ENCODE results near the gene SLC10A1.
"Not testable (repeated sequence)": the region's sequence is repeated elsewhere in the genome, so short reads cannot be mapped to it uniquely, and the experiment has no call there.

Gene SLC10A1

DNA sequence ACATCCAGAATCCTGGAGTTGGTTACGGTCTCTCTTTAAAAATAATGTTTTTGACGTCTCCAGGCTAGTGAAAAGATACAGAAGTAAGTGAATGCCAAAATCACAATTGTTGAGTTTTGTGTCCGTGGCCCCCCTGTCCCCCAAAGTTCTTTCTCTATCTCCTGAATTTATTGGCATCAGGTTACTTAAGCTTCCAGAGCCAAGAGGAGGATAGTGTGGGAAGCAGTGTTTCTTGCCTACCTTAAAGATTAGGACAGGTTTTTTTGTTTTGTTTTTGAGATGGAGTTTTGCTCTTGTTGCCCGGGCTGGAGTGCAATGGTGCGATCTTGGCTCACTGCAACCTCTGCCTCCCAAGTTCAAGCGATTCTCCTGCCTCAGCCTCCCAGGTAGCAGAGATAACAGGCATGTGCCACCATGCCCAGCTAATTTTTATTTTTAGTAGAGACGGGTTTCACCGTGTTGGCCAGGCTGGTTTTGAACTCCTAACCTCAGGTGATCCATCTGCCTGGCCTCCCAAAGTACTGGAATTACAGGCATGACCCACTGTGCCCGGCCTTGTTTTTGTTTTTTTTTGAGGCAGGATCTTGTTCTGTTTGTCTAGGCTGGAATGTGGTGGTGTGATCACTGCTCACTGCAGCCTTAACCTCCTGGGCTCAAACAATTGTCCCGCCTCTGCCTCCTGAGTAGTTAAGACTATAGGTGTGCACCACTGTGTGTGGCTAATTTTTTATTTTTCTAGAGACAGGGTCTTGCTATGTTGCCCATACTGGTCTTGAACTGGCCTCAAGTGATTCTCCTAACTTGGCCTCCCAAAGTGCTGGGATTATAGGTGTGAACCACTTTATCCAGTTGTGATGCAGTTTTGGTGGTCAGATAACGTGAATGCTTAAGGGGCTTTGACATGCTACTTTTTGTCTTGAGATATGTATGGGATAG is 24.7 kb downstream of the SLC10A1 start:
- H3K27ac ChIP-seq: no peak overlapping the region
- DNase-seq (ENCODE audit: low read depth, low spot score): no peak

DNA sequence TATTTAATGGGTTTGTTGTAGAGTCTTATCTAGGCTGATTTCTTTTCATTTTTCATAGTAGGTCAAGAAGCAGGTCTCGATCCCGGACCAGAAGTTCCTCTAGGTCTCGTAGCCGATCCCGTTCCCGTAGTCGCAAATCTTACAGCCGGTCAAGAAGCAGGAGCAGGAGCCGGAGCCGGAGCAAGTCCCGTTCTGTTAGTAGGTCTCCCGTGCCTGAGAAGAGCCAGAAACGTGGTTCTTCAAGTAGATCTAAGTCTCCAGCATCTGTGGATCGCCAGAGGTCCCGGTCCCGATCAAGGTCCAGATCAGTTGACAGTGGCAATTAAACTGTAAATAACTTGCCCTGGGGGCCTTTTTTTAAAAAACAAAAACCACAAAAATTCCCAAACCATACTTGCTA is 25.9 kb downstream of the SLC10A1 start:
- no peak for DNase-seq (ENCODE audit: low read depth, low spot score)
- no peak overlapping the region for H3K27ac ChIP-seq

DNA sequence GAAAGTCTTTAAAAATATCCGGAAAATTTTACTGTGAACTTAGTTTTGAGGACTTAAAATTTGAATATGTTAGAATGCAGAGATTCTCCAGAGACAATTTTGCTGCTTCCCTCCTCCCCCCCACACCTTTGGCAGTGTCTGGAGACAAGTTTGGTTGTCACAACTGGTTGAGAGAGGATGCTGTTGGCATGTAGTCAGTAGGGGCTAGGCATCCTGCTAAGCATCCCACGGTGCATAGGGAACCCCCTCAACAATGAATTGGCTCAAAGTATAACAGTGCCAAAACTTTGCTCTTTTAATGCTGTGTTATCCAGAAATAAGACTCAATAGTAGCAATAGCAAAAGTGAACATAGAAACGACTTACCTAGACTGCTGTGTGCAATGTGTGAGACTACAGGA is 26.5 kb downstream of the SLC10A1 start:
- no peak overlapping the region for H3K27ac ChIP-seq
- DNase-seq (ENCODE audit: low read depth, low spot score): no peak

DNA sequence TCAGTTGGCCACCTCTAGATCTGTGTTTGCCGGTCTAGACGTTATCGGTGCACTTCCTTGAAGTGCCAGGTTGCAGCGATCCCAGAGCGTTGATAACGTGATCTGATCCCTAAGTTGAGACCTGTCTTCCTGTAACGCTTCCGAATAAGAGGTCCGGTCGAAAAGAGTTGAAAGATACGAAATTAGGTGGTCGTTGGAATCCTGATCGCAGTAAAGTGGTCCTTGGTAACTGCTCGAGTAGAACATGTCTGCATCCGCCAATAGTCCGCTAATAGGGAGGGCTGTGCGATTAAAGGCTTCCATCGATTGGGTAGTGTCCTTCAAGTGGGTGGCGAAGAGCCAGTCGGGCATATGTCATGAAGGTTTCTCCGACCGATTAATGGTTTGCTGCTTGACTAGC is 27.4 kb downstream of the SLC10A1 start:
- H3K27ac ChIP-seq: no peak overlapping the region
- DNase-seq (ENCODE audit: low read depth, low spot score): no peak

DNA sequence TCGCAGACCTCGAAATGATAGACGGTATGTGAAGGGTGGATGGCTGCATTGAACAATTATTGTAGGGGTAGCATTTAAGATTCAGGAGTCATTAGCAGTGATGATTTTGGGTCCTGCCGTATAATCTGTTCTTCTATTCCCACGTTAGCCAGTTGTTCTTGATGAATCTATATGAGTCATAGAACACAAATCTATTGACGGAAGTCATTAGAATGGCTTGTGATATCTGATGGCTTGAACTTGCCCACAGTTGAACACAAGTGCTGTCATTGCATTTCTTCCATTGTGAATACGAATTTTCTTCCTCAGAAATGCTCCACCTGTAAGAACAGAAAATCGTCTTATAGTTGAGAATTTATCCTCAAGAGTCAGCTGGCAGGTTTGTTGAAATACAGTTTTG is 28.2 kb downstream of the SLC10A1 start:
- DNase-seq (ENCODE audit: low read depth, low spot score): no peak
- H3K27ac ChIP-seq: peak overlapping the region; percentile 97

DNA sequence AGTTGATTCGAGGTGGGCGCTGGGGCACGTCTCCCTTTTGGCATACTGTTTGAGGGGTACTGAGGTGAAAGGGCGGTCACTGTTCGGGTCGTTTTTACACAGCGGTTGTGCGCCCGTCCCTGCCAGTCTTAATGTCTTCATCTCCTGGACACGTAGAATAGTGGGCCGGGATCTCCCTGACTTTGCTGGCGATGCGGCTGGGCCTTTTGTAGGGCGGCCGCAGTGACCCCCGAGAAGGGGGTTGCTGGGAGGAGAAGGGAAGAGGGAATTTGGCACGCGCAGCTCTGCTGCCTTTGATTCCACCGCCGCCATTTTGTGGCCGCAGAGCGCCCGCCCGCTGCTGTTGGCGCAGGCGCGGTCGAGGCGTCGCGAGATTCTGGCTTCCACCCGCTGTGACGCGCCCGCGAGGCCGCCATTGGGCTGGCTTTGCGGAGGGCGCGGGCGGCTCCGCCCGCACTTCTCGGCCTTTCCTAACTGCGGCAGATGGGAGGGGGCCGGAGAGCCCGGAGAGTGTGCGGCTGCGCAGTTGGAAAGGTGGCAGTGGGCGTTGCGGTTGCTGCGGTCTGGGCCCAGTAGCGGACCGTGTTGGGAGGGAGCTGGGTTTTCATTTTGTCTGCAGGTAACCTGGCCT is 29.6 kb downstream of the SLC10A1 start:
- DNase-seq (ENCODE audit: low read depth, low spot score): peak; percentile 64
- H3K27ac ChIP-seq: peak overlapping the region; percentile 97

DNA sequence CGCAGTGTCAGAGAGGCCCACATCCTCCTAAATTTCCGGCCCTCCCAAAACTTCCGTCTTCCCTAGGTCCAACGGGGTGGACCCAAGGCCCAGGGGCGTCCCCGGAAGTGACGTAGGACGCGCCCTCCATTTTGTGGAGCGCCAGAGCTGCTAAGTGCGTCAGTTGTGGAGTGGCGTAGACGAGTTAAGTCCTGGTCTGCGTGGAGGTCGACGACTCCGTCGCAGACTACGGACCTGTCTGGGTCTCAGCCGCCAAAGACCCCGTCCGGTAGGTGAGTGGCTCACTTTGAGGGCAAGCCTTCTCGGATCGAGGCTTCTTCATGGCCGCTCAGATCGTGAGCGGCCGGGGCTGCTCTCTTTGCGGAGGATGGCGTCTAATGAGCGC is 30.1 kb downstream of the SLC10A1 start, which contains the start of gene SRSF5:
TSS of gene SRSF5 (plus strand) at position 159 of the 385 bp plus-strand sequence. CDS start 1,015 bp downstream, outside the sequence.
- H3K27ac ChIP-seq: peak within 1 kb of the TSS; percentile 97
- DNase-seq (ENCODE audit: low read depth, low spot score): peak; percentile 88

DNA sequence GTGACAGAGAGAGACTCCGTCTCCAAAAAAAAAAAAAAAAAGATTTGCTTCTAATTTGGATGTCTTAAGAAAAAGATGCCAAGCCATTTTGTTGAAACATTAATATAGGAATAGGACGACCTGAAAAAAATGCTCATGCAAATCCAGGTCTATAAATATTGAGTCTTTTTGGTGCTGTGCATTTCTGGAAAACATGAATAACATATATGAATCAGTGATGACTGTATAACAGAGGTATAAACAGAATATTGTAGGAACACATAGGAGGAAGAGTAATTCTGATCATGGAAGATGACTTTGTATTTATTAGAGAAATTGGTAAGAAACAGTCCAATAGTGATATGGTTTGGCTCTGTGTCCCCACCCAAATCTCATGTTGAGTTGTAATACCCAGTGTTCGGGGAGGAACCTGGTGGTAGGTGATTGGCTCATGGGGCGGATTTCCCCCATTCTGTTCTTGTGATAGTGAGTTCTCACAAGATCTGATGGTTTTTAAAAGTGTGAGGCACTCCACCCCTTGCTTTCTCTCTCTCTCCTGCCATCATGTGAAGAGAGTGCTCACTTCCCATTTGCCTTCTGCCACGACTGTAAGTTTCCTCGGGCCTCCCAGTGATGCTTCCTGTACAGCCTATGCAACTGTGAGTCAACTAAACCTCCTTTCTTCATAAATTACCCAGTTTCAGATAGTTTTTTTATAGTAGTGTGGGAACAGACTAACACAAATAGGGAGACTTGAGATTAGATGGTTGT is 33.1 kb downstream of the SLC10A1 start:
- H3K27ac ChIP-seq: peak overlapping the region; percentile 3
- DNase-seq (ENCODE audit: low read depth, low spot score): no peak

DNA sequence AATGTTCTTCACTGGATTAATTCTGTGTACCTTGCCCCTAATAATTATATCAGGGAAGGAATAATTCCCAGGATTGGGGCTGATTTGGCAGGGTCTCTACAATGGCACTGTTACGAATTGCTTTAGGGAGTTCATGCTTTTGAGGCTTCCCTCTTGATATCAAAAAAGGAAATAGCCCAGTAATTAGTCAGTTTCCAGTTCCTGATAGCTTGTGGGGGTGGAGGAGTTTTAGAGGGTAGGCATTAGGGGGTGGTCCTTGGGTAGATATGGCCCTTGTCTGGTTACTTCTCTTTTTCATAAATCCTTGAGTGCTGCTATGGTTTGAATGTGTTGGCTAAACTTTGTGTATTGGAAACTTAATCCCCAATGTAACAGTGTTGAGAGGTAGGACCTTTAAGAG is 36.2 kb downstream of the SLC10A1 start:
- no peak overlapping the region for H3K27ac ChIP-seq
- no peak for DNase-seq (ENCODE audit: low read depth, low spot score)

DNA sequence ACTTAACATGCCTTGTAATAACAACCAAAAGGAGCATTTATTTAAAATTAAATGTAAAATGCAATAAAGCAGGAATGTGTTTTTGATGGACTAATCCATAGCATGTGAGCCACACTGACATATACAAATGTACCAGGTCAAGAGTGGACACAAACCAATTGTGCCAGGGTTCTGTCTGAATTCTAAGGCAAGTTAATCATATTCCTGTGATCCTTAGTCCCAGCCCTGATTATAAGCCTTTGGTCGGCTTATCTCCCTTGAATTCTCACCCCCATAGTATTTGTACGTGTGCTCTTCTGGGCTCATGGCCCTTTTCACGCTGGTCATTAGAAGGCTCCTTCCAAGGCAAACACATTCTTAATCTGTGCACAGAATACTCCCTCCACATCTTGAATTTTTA is 40.7 kb downstream of the SLC10A1 start:
- H3K27ac ChIP-seq: no peak overlapping the region
- no peak for DNase-seq (ENCODE audit: low read depth, low spot score)

DNA sequence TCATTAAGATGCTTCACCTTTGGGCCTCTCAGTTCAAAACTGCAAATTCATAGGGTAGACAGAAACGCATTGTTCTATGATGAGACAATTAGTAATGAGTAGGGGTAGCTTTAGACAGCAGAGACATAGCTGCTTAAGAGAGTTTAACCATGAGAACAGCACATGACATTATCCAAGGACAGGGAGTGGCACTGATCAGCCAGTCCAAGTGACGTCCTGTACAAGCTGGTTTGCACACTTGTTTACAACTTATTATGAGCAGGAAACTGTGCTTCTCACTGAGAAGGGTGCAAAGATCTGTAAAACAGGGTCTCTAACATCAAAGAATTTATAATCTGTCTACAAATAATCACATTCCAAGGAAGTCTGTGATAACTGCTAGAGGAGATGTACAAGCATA is 41.3 kb downstream of the SLC10A1 start:
- no peak for DNase-seq (ENCODE audit: low read depth, low spot score)
- H3K27ac ChIP-seq: peak overlapping the region; percentile 33

DNA sequence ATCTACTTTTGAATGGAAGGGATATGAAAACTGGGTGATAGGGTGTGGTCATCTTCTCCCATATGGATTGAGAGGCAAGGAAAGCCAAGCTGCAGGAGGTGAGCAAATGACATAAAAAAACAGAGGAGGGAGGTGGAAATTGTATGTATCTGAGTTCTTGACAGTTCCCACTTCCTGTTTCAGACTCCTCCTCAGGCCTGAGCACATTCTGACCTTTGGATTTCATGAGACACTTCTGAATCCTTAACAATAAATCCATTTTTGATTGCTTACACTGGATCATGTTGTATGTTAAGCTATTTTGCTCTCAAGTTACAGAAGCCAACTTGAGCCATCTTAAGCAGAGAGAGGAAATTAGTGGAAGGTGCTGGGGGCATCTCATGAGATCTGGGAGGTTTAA is 41.7 kb downstream of the SLC10A1 start:
- peak overlapping the region; percentile 33 for H3K27ac ChIP-seq
- no peak for DNase-seq (ENCODE audit: low read depth, low spot score)

DNA sequence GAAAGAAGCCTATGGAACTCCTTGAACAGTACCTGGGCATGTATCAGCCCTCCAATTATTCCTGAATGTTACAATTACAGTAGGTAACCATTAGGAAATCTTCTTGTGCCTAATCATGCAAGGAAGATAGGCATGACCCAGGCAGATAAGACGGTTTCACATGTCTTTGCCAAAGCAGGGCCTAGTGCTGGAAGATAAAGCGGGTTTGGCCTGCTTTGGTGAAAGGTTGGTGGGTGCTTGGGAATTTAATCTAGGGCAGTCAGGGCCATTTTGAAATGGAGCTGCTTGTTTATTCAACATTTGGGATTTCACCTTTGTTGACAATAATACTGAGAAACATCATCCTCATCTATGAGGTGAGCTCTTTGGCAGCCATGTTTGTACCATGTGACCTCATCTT is 42.6 kb downstream of the SLC10A1 start:
- H3K27ac ChIP-seq: no peak overlapping the region
- DNase-seq (ENCODE audit: low read depth, low spot score): no peak

DNA sequence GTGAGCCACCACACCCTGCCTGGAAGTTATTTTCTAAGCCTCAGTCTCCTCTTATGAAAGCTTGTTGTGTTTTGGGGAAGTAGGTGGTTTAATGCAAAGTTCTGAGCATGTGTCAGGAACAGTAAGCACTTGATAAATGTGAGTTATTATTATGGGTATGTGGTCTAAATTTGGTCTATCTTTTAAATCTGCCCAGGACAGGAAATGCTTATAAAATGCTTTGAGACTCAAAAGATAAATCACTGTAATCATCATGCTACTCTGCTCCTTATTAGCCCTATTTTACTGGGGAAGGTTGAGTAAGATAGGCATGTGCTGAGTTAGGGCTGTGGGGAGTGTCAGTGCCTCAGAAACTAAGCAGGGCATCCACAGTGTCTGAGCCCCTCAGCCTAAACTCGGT is 43.2 kb downstream of the SLC10A1 start:
- no peak overlapping the region for H3K27ac ChIP-seq
- DNase-seq (ENCODE audit: low read depth, low spot score): no peak

DNA sequence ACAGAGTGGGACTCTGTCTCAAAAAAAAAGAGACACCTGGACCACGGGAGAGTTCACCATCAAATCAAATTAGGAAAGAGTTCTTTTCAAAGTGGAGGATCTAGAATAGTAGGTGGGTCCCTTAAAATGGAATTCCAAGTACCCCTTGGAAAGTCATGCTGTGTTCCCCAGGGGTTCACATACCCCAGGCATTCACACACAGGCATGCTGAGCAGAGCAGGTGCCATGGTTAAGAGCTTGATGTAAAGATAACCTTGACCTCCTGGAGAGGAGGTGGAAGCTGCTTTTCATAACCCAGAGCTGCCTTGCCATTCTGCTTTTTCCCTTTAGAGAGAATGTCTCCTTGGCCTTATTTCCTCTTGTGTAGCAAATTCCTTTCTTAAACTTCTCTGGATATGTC is 44.3 kb downstream of the SLC10A1 start:
- DNase-seq (ENCODE audit: low read depth, low spot score): no peak
- no peak overlapping the region for H3K27ac ChIP-seq

DNA sequence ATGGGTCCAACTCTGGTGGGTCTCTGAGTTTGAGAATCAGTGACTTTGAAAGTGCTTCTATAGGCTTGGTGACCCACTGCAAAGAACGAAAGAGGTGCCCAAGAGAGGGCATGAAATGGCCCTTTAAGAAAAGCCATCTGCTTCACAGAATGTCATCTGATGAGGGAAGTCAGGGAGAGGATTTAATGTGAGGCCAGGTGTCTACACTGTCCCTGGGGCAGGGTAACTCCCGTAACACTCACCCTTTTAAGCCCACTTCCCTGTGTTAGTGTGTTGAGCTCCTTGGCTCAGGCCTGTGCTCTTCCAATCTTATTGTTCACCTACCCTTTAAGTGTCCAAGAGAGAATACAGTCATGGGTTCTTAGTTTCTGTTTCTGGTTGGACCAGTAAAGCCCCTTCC is 46.5 kb downstream of the SLC10A1 start:
- H3K27ac ChIP-seq: no peak overlapping the region
- DNase-seq (ENCODE audit: low read depth, low spot score): no peak

DNA sequence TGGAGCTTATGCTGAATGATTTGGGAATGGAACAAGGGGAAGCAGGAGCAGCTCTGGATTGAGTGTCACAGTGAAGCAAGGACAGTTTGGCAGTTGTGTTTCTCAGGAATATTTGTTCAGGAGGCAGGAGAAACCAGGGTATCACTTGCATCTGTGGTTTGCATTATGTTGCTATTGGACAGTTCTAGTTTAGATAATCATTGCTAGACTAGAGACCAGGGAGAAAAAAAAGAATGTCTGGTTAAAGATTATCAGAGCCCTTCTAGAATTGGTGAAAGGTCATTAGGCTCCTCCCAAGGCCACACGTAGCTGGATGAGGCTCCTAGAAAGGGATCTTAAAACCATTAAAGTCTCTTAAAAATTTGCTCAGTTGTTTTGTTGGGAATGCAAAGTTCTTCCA is 47.1 kb downstream of the SLC10A1 start:
- H3K27ac ChIP-seq: no peak overlapping the region
- no peak for DNase-seq (ENCODE audit: low read depth, low spot score)

DNA sequence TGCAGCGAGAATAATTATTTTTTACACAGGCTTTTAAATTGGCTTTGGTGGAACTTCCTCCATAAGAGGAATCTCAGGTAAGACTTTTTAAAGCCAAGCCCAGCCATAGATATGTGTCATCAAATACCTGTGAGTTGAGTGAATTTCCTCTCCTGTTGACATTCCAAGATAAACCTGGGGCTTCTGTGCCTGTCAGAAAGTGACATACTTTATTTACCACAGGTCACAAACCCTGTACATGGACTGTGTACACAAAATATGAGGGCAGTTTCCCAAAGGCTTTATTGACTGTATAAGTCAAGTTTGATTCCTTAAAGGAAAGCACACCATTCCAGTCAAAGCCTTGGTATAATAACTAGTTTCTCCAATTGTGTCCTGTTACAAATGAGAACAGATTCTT is 56.0 kb downstream of the SLC10A1 start:
- H3K27ac ChIP-seq: peak overlapping the region; percentile 70
- no peak for DNase-seq (ENCODE audit: low read depth, low spot score)

DNA sequence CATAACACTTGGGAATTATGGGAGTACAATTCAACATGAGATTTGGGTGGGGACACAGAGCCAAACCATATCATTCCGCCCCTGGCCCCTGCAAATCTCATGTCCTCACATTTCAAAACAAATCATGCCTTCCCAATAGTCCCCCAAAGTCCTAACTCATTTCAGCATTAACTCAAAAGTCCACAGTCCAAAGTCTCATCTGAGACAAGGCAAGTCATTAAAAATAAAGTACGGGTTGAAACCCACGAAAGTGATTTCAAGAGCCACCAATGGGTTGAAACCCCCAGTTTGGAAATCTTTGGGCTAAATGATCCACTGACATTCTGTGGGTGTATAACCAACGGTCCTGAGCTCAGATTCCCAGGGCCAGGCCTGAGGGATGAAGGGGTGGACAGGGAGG is 60.6 kb downstream of the SLC10A1 start:
- H3K27ac ChIP-seq; DNase-seq (ENCODE audit: low read depth, low spot score): not testable (repeated sequence)

DNA sequence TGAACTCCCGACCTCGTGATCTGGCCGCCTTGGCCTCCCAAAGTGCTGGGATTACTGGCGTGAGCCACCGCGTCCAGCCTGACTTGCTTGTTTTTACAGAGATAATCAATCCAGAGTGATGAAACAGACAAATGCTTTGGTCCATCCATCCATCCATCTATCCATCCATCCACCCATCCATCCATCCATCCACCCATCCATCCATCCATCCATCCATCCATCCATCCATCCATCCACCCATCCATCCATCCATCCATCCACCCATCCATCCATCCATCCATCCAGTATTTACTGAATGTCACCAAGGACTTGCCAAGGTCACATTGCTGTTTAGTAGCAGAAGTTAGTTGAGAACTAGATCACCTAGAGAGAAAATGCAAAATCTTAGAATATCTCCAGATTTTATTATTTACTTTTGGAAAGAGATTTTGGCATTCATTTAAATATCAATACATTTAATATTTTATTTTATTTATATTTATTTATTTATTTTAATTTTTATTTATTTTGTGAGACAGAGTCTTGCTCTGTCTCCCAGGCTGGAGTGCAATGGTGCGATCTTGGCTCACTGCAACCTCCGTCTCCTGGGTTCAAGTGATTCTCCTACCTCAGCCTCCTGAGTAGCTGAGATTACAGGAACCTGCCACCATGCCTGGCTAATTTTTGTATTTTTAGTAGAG is 65.0 kb downstream of the SLC10A1 start:
- H3K27ac ChIP-seq; DNase-seq (ENCODE audit: low read depth, low spot score): not testable (repeated sequence)

Measured in epithelial cell of prostate (primary cell).